Mucosa of stomach (tissue), 1 donor: Measurements from ENCODE around the gene B3GALT4.
A peak's percentile ranks its signal among the peaks of the same experiment; 100 is the strongest.

ENCODE experiments used
- H3K27me3 ChIP-seq: one replicate; pipeline ENCODE4 v1.7.0; 2013; ENCODE audit warnings: mild to moderate bottlenecking, low read length; ENCODE audit not compliant: control insufficient read depth, insufficient read depth
- H3K36me3 ChIP-seq: one replicate; pipeline ENCODE4 v1.7.0; 2013; ENCODE audit warnings: low read length; ENCODE audit not compliant: control insufficient read depth, insufficient read depth
- H3K4me1 ChIP-seq: one replicate; pipeline ENCODE4 v1.7.0; 2013; ENCODE audit warnings: mild to moderate bottlenecking, low read length; ENCODE audit not compliant: control insufficient read depth, insufficient read depth
- H3K4me3 ChIP-seq: one replicate; pipeline ENCODE4 v1.7.0; 2013; ENCODE audit warnings: low read length
- H3K9ac ChIP-seq: one replicate; pipeline ENCODE4 v1.7.0; 2013; ENCODE audit warnings: mild to moderate bottlenecking, low read length, moderate library complexity
- H3K9me3 ChIP-seq: one replicate; pipeline ENCODE4 v1.7.0; 2013; ENCODE audit warnings: mild to moderate bottlenecking, low read length, moderate library complexity; ENCODE audit not compliant: control insufficient read depth
- donor health status: Pancreatic carcinoma.

The B3GALT4 gene

DNA sequence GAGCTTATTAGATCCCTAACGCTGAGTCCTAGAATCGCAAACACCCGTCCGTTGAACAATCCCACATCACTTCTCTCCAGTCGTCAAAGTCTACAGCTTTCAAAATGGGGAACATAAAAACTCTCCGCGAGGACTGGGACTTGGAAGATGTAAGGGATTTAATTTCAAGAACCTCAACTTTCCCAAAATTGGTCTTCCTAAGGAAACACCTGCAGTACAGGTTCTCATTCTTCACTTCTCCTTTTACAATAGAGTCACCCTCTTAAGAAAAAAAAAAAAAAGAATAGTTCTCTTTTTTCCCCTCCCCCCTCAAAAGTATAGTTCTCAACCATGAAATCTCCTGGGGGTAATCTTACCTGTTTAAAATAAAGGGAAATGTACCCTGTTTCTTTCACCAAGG is 47.2 kb downstream of the B3GALT4 start:
- peak overlapping the region; percentile 66 for H3K4me3 ChIP-seq
- H3K36me3 ChIP-seq, result peaks cover 16% of the 10 kb centered on the region
- no peaks in the 10 kb centered on the region for H3K9me3 ChIP-seq
- H3K27me3 ChIP-seq, result no peaks in the 10 kb centered on the region
- H3K4me1 ChIP-seq, result peaks cover 33% of the 10 kb centered on the region
- peak overlapping the region; percentile 95 for H3K9ac ChIP-seq
